IMR-90 (cell line): Measurements from ENCODE around the gene COL4A1. TPM values are rescaled to one million over a fixed set of nuclear protein-coding genes. Genes with fewer than 3 reads are reported as not detected.
A peak's percentile ranks its signal among the peaks of the same experiment; 100 is the strongest.

Experiments used
- ATAC-seq: fragments of 200-7000 bp; cut with Tn5 transposase; 2 replicates; pipeline ENCODE4 v1.9.1; 2020; ENCODE audit warnings: low read depth, mild to moderate bottlenecking, moderate library complexity
- BruUV-seq: library from RNA; stranded (reverse); fragments of 400-500 nt; replicated peaks from 2 replicates; lab custom pipeline; 2021; lab: Mats Ljungman, UMichigan
- CTCF ChIA-PET: fragments of 300-600 bp; formaldehyde crosslinking; extraction: SDS; loops from one replicate; lab custom pipeline; 2021; ENCODE audit warnings: antibody characterized with exemption; lab: Yijun Ruan, JAX
- POLR2A ChIA-PET: fragments of 300-600 bp; sonication (Branson Sonifier 250); formaldehyde crosslinking; loops from one replicate; lab custom pipeline; 2022; ENCODE audit warnings: antibody characterized with exemption; ENCODE audit not compliant: unreplicated experiment; lab: Charles Lee
- DNase-seq: peaks from one replicate; pipeline ENCODE4 v3.0.0; 2013
- H2AFZ ChIP-seq: replicated peaks from 2 replicates; pipeline ENCODE3; 2013; ENCODE audit warnings: low read length, mild to moderate bottlenecking; ENCODE audit not compliant: poor library complexity
- H2AK5ac ChIP-seq: 2 replicates; pipeline ENCODE4 v1.6.1; 2013; ENCODE audit warnings: low read depth, low read length, inconsistent platforms
- H2AK9ac ChIP-seq: replicated peaks from 2 replicates; pipeline ENCODE3; 2013; ENCODE audit warnings: mild to moderate bottlenecking, low read depth, low read length, moderate library complexity; ENCODE audit not compliant: poor library complexity
- H2BK120ac ChIP-seq: 2 replicates; pipeline ENCODE4 v1.6.1; 2013; ENCODE audit warnings: low read depth, low read length, inconsistent platforms
- H2BK15ac ChIP-seq: 3 replicates; pipeline ENCODE4 v1.6.1; 2013; ENCODE audit warnings: low read depth, low read length, inconsistent platforms
- H2BK20ac ChIP-seq: 2 replicates; pipeline ENCODE4 v1.6.1; 2013; ENCODE audit warnings: low read depth, mild to moderate bottlenecking, inconsistent platforms, low read length, moderate library complexity
- H2BK5ac ChIP-seq: 2 replicates; pipeline ENCODE4 v1.6.1; 2013; ENCODE audit warnings: mild to moderate bottlenecking, low read depth, low read length, inconsistent platforms; ENCODE audit not compliant: poor library complexity, severe bottlenecking
- H3K14ac ChIP-seq: replicated peaks from 2 replicates; pipeline ENCODE4 v1.6.1; 2013; ENCODE audit warnings: low read depth, low read length, inconsistent platforms
- H3K18ac ChIP-seq: 2 replicates; pipeline ENCODE4 v1.6.1; 2013; ENCODE audit warnings: low read depth, low read length, control low read depth
- H3K23ac ChIP-seq: 2 replicates; pipeline ENCODE4 v1.6.1; 2013; ENCODE audit warnings: low read depth, low read length, inconsistent platforms
- H3K27ac ChIP-seq: 2 replicates; pipeline ENCODE4 v1.5.1; 2013; ENCODE audit warnings: mild to moderate bottlenecking, control low read depth, low read length; ENCODE audit not compliant: insufficient read depth
- H3K27me3 ChIP-seq: 2 replicates; pipeline ENCODE4 v1.6.1; 2013; ENCODE audit warnings: low read length; ENCODE audit not compliant: control insufficient read depth, insufficient read depth
- H3K36me3 ChIP-seq: 2 replicates; pipeline ENCODE4 v1.6.1; 2013; ENCODE audit warnings: low read length, mixed read lengths; ENCODE audit not compliant: control insufficient read depth, insufficient read depth
- H3K4ac ChIP-seq: 2 replicates; pipeline ENCODE4 v1.6.1; 2013; ENCODE audit warnings: low read depth, low read length, inconsistent platforms
- H3K4me1 ChIP-seq: 2 replicates; pipeline ENCODE4 v1.6.1; 2013; ENCODE audit warnings: low read length, mixed read lengths; ENCODE audit not compliant: control insufficient read depth, insufficient read depth
- H3K4me2 ChIP-seq: 2 replicates; pipeline ENCODE4 v1.6.1; 2013; ENCODE audit warnings: low read depth, mild to moderate bottlenecking, control low read depth, low read length, moderate library complexity
- H3K4me3 ChIP-seq: 2 replicates; pipeline ENCODE4 v1.5.1; 2013; ENCODE audit warnings: low read depth, mild to moderate bottlenecking, control low read depth, low read length, moderate library complexity; ENCODE audit not compliant: insufficient read depth
- H3K56ac ChIP-seq: 2 replicates; pipeline ENCODE4 v1.6.1; 2013; ENCODE audit warnings: low read length, inconsistent platforms; ENCODE audit not compliant: insufficient read depth; ENCODE audit errors: extremely low read depth
- H3K79me1 ChIP-seq, 2 experiments: 2 replicates each; pipeline ENCODE4 v1.6.1; 2013; ENCODE audit warnings: low read length in 2 of 2, inconsistent platforms in 1 of 2, low read depth in 1 of 2
- H3K9ac ChIP-seq: 2 replicates; pipeline ENCODE4 v1.6.1; 2013; ENCODE audit warnings: low read depth, low read length, control low read depth
- H3K9me1 ChIP-seq: 2 replicates; pipeline ENCODE4 v1.6.1; 2013; ENCODE audit warnings: low read length, inconsistent platforms; ENCODE audit not compliant: insufficient read depth
- H3K9me3 ChIP-seq: 2 replicates; pipeline ENCODE4 v1.6.1; 2013; ENCODE audit warnings: low read length; ENCODE audit not compliant: control insufficient read depth, insufficient read depth
- H4K20me1 ChIP-seq: 2 replicates; pipeline ENCODE4 v1.6.1; 2013; ENCODE audit warnings: low read length, inconsistent platforms; ENCODE audit not compliant: insufficient read depth
- H4K5ac ChIP-seq: 2 replicates; pipeline ENCODE4 v1.6.1; 2013; ENCODE audit warnings: mild to moderate bottlenecking, low read depth, low read length, control low read depth
- H4K8ac ChIP-seq, 2 experiments: 2 replicates each; pipeline ENCODE4 v1.6.1; 2013; ENCODE audit warnings: low read depth in 2 of 2, low read length in 2 of 2, control low read depth in 1 of 2, inconsistent platforms in 1 of 2
- H4K91ac ChIP-seq: 2 replicates; pipeline ENCODE4 v1.6.1; 2013; ENCODE audit warnings: low read depth, low read length, inconsistent platforms; ENCODE audit not compliant: insufficient read depth
- CEBPB ChIP-seq: IDR thresholded peaks from 2 replicates; pipeline ENCODE4 v1.6.1; 2012; ENCODE audit warnings: low read depth, low read length, improper control_type of control experiment
- CHD1 ChIP-seq: IDR thresholded peaks from 2 replicates; pipeline ENCODE4 v1.6.1; 2012; ENCODE audit warnings: low read depth, low read length, improper control_type of control experiment
- CTCF ChIP-seq: conservative IDR thresholded peaks from 2 replicates; pipeline ENCODE4 v1.5.1; 2012; ENCODE audit warnings: mild to moderate bottlenecking, low read depth, low read length, improper control_type of control experiment
- ELK1 ChIP-seq: fragments of 150-350 bp; IDR thresholded peaks from 2 replicates; pipeline ENCODE4 v1.6.1; 2016; ENCODE audit warnings: low read depth, mild to moderate bottlenecking, low read length, moderate library complexity, borderline replicate concordance
- FOS ChIP-seq: fragments of 150-350 bp; IDR thresholded peaks from 2 replicates; pipeline ENCODE4 v1.6.1; 2016; ENCODE audit warnings: low read depth, low read length
- MAFK ChIP-seq: IDR thresholded peaks from 2 replicates; pipeline ENCODE4 v1.6.1; 2012; ENCODE audit warnings: low read depth, low read length, improper control_type of control experiment
- MXI1 ChIP-seq: IDR thresholded peaks from 2 replicates; pipeline ENCODE4 v1.6.1; 2012; ENCODE audit warnings: low read depth, mild to moderate bottlenecking, low read length, moderate library complexity, borderline replicate concordance
- NFE2L2 ChIP-seq: fragments of 150-350 bp; IDR thresholded peaks from 2 replicates; pipeline ENCODE4 v1.6.1; 2016; ENCODE audit warnings: low read depth, mild to moderate bottlenecking, low read length
- POLR2A ChIP-seq: IDR thresholded peaks from 2 replicates; pipeline ENCODE4 v1.6.1; 2012; ENCODE audit warnings: mild to moderate bottlenecking, low read depth, low read length
- RAD21 ChIP-seq: IDR thresholded peaks from 2 replicates; pipeline ENCODE4 v1.6.1; 2012; ENCODE audit warnings: low read length, improper control_type of control experiment
- RCOR1 ChIP-seq: IDR thresholded peaks from 2 replicates; pipeline ENCODE4 v1.6.1; 2012; ENCODE audit warnings: mild to moderate bottlenecking, low read length, improper control_type of control experiment; ENCODE audit not compliant: insufficient replicate concordance
- RFX5 ChIP-seq: IDR thresholded peaks from 2 replicates; pipeline ENCODE4 v1.8.0; 2012; ENCODE audit warnings: low read depth, mild to moderate bottlenecking, low read length, moderate library complexity
- SMC3 ChIP-seq: fragments of 150-350 bp; IDR thresholded peaks from 2 replicates; pipeline ENCODE4 v1.6.1; 2016; ENCODE audit warnings: low read depth, mild to moderate bottlenecking, antibody characterized with exemption, low read length, moderate library complexity
- USF2 ChIP-seq: fragments of 150-350 bp; IDR thresholded peaks from 2 replicates; pipeline ENCODE4 v1.6.1; 2017; ENCODE audit warnings: mild to moderate bottlenecking, antibody characterized with exemption, low read length, low read depth
- WGBS, 2 experiments: methylation state at CpG; one replicate each; pipeline versions ENCODE4 v1.1.5 to v1.1.7; 2013; ENCODE audit warnings: missing lambda C conversion rate in 2 of 2; ENCODE audit not compliant: insufficient read length in 1 of 2; ENCODE audit errors: extremely low coverage in 2 of 2; 5-methylcytosine and 5-hydroxymethylcytosine counted together
- dilution Hi-C: fragments of 300-500 bp; cut with HindIII; formaldehyde crosslinking; loops from one replicate; pipeline ENCODE4 v1.14.3; 2018; ENCODE audit warnings: low sequenced_read_pairs; ENCODE audit not compliant: unreplicated experiment
- in situ Hi-C: fragments of 300-500 bp; cut with MboI; formaldehyde crosslinking; loops from 3 replicates; pipeline ENCODE4 v1.14.3; 2019; ENCODE audit warnings: low sequenced_read_pairs, inconsistent platforms, mixed read lengths
- intact Hi-C: fragments of 100-400 bp; cut with micrococcal nuclease; formaldehyde crosslinking; loops from 2 replicates; pipeline ENCODE4 v1.10.0; 2022
- polyA plus RNA-seq, 3 experiments: library from polyadenylated mRNA; depleted of rRNA; stranded (reverse); fragments of >200 nt; gene quantifications; 2 replicates each; pipeline ENCODE4 v1.2.3, GENCODE V29; 2012; ENCODE audit warnings: low replicate concordance in 1 of 3
- total RNA-seq: library from RNA; depleted of rRNA; stranded (reverse); fragments of >200 nt; gene quantifications from 2 replicates; pipeline ENCODE4 v1.2.3, GENCODE V29; 2012

Gene COL4A1
- total and polyA plus RNA-seq, 2 of the 4 experiments (the other 2 are of a cell fraction) = 230 to 337 TPM

- TF ChIP-seq MXI1 (no peak), FOS (no peak), CTCF (no peak)
Measured at GRCh38 chr13:110329258-110329657, 22.3 kb upstream of the COL4A1 start (continued).

GRCh38 chr13:110328573-110328972 lies 21.6 kb upstream of the COL4A1 start:
- H4K20me1 ChIP-seq = peaks cover 54% of the 10 kb centered on the region
- no peak overlapping the region for H3K56ac ChIP-seq
- peak overlapping the region; percentile 35; the same call in 1 of the 2 replicates for H2BK120ac ChIP-seq
- peak overlapping the region; percentile 95 for H2BK5ac ChIP-seq
- intact Hi-C loops = no loop called here
- H3K9ac ChIP-seq = no peak overlapping the region
- no peak overlapping the region for H3K4me3 ChIP-seq
- DNase-seq (no peak), ATAC-seq (no peak)
- H3K36me3 ChIP-seq = peaks cover 21% of the 10 kb centered on the region
- H4K5ac ChIP-seq = no peak overlapping the region
- peaks cover 58% of the 10 kb centered on the region for H3K9me1 ChIP-seq
- dilution Hi-C loops = no loop called here
- peak overlapping the region; percentile 80; the same call in 1 of the 2 replicates for H2AK5ac ChIP-seq
- H3K14ac ChIP-seq = peak overlapping the region; percentile 27; the same call in 1 of the 2 replicates
- no peak overlapping the region for H3K18ac ChIP-seq
- H3K9me3 ChIP-seq = no peaks in the 10 kb centered on the region
- H3K23ac ChIP-seq = no peak overlapping the region
- no peak overlapping the region for H3K4me2 ChIP-seq
- H2BK15ac ChIP-seq = peak overlapping the region; percentile 7; the same call in 1 of the 3 replicates
- POLR2A ChIA-PET = no interaction called here
- H3K4ac ChIP-seq = peak overlapping the region; percentile 37
- H3K79me1 ChIP-seq = peaks cover 39 to 90% of the 10 kb centered on the region in 2 experiments
- CTCF ChIA-PET = interaction anchor here (1.3 kb wide), 1 partner anchor 83 kb away, joined by 5 read pairs; no protein-coding TSS in a partner anchor
- no peak overlapping the region for H2AFZ ChIP-seq
- in situ Hi-C loops = no loop called here
- H2BK20ac ChIP-seq = 0 out of 2 replicates have a peak overlapping the region, but pooled peaks have one; percentile 39
- peaks cover 58% of the 10 kb centered on the region for H3K4me1 ChIP-seq
- peak overlapping the region; percentile 47 for H2AK9ac ChIP-seq
- H4K8ac ChIP-seq = peak overlapping the region in 1 of 2 experiments; percentile 36; a peak in 2 of 4 replicates
- peak overlapping the region; percentile 34; the same call in 1 of the 2 replicates for H4K91ac ChIP-seq
- no TSS peak for BruUV-seq
- no peaks in the 10 kb centered on the region for H3K27me3 ChIP-seq
- WGBS, 2 experiments = no CpG with 5 or more reads among the region's 10 CpGs
- H3K27ac ChIP-seq = peak overlapping the region; percentile 8; the same call in 1 of the 2 replicates
- TF ChIP-seq POLR2A (no peak; the same call in 1 of the 2 replicates), RAD21 (no peak), USF2 (no peak), SMC3 (no peak), RCOR1 (no peak), CEBPB (no peak), MXI1 (no peak), NFE2L2 (no peak), RFX5 (no peak), CHD1 (no peak), ELK1 (no peak), MAFK (no peak), FOS (no peak)
